ENCODE results near the gene ADARB1. TPM values are rescaled to one million over a fixed set of nuclear protein-coding genes. Genes with fewer than 3 reads are reported as not detected.

Gene ADARB1
- total and polyA plus RNA-seq, 2 of the 4 experiments (the other 2 are of a cell fraction): 39.8 to 47.3 TPM

- H3K56ac ChIP-seq (ENCODE audit: extremely low read depth, insufficient read depth, low read length): no peak overlapping the region
- H3K36me3 ChIP-seq (ENCODE audit: control insufficient read depth, insufficient read depth, low read length): peaks cover 45% of the 10 kb centered on the region
- no peak for TF ChIP-seq BHLHE40 (IDR thresholded peaks at IDR 0.05; ENCODE audit: low read depth, low read length)
- no peak for TF ChIP-seq RAD21 (IDR thresholded peaks at IDR 0.05; ENCODE audit: low read length)
- no peak for TF ChIP-seq FOS (IDR thresholded peaks at IDR 0.05; ENCODE audit: low read depth, low read length)
- TF ChIP-seq CHD1 (IDR thresholded peaks at IDR 0.05; ENCODE audit: low read depth, low read length): no peak
- no peak for TF ChIP-seq MXI1 (IDR thresholded peaks at IDR 0.05; ENCODE audit: borderline replicate concordance, low read depth, low read length)
- no peak for TF ChIP-seq RFX5 (IDR thresholded peaks at IDR 0.05; ENCODE audit: low read depth, low read length)
- no peak for TF ChIP-seq MAFK (IDR thresholded peaks at IDR 0.05; ENCODE audit: low read depth, low read length)
- no peak for TF ChIP-seq ELK1 (IDR thresholded peaks at IDR 0.05; ENCODE audit: borderline replicate concordance, low read depth, low read length)
- TF ChIP-seq POLR2A (IDR thresholded peaks at IDR 0.05; ENCODE audit: low read depth, low read length): no peak
- TF ChIP-seq RCOR1 (IDR thresholded peaks at IDR 0.05; ENCODE audit: insufficient replicate concordance, low read length): no peak
- TF ChIP-seq NFE2L2 (IDR thresholded peaks at IDR 0.05; ENCODE audit: low read depth, low read length): no peak
- TF ChIP-seq MAZ (IDR thresholded peaks at IDR 0.05; ENCODE audit: borderline replicate concordance, low read depth, low read length): no peak
- no peak for TF ChIP-seq CEBPB (IDR thresholded peaks at IDR 0.05; ENCODE audit: low read depth, low read length)
- no peak for TF ChIP-seq SMC3 (IDR thresholded peaks at IDR 0.05; ENCODE audit: low read depth, low read length)
- no peak for TF ChIP-seq USF2 (IDR thresholded peaks at IDR 0.05; ENCODE audit: low read depth, low read length)
- no peak overlapping the region for H4K91ac ChIP-seq (ENCODE audit: insufficient read depth, low read depth, low read length)
- no peak overlapping the region for H2BK120ac ChIP-seq (ENCODE audit: low read depth, low read length)
- no peak overlapping the region for H2AK9ac ChIP-seq (replicated peaks; ENCODE audit: low read depth, low read length, poor library complexity)
- no peak overlapping the region for H3K27ac ChIP-seq (ENCODE audit: insufficient read depth, low read length)
- H3K27me3 ChIP-seq (ENCODE audit: control insufficient read depth, insufficient read depth, low read length): peaks cover 5% of the 10 kb centered on the region
- no peak overlapping the region for H3K4ac ChIP-seq (ENCODE audit: low read depth, low read length)
- no peak overlapping the region for H4K5ac ChIP-seq (ENCODE audit: low read depth, low read length)
- H3K4me3 ChIP-seq (ENCODE audit: insufficient read depth, low read depth, low read length): no peak overlapping the region
- no peak overlapping the region for H2BK5ac ChIP-seq (ENCODE audit: low read depth, low read length, poor library complexity, severe bottlenecking)
- no peak overlapping the region for H3K9ac ChIP-seq (ENCODE audit: low read depth, low read length)
- no peak overlapping the region for H3K18ac ChIP-seq (ENCODE audit: low read depth, low read length)
- CTCF ChIA-PET: no interaction called here
- DNase-seq (no peak), ATAC-seq (ENCODE audit: low read depth) (no peak)
- H4K20me1 ChIP-seq (ENCODE audit: insufficient read depth, low read length): peaks cover 32% of the 10 kb centered on the region; the same call in 1 of the 2 replicates
- 87% methylated on average over 3 of the region's 7 CpGs; no CpG with 5 or more reads in 1 of the 2 experiments for WGBS, 2 experiments (ENCODE audit: extremely low coverage in 2 of 2, insufficient read length in 1 of 2)
- peaks cover 7% of the 10 kb centered on the region; the same call in 1 of the 2 replicates for H3K9me1 ChIP-seq (ENCODE audit: insufficient read depth, low read length)
- peaks cover 0 to 10% of the 10 kb centered on the region in 2 experiments for H3K79me1 ChIP-seq (ENCODE audit: low read depth in 1 of 2, low read length in 2 of 2)
- H3K14ac ChIP-seq (replicated peaks; ENCODE audit: low read depth, low read length): no peak overlapping the region
- POLR2A ChIA-PET (ENCODE audit: unreplicated experiment): no interaction called here
- no peak overlapping the region for H3K23ac ChIP-seq (ENCODE audit: low read depth, low read length)
- dilution Hi-C loops (cut with HindIII; ENCODE audit: low sequenced_read_pairs, unreplicated experiment) (no loop called here), intact Hi-C loops (cut with micrococcal nuclease) (no loop called here), in situ Hi-C loops (cut with MboI; ENCODE audit: low sequenced_read_pairs) (no loop called here)
- no peaks in the 10 kb centered on the region for H3K9me3 ChIP-seq (ENCODE audit: control insufficient read depth, insufficient read depth, low read length)
- no TSS peak for BruUV-seq (replicated peaks)
- H2AFZ ChIP-seq (replicated peaks; ENCODE audit: low read length, poor library complexity): no peak overlapping the region
- H3K4me1 ChIP-seq (ENCODE audit: control insufficient read depth, insufficient read depth, low read length): peaks cover under 1% of the 10 kb centered on the region; the same call in 1 of the 2 replicates
- H2BK15ac ChIP-seq (ENCODE audit: low read depth, low read length): no peak overlapping the region
- no peak overlapping the region for H4K8ac ChIP-seq (ENCODE audit: low read depth in 2 of 2, low read length in 2 of 2)
- no peak overlapping the region for H2AK5ac ChIP-seq (ENCODE audit: low read depth, low read length)
- H3K4me2 ChIP-seq (ENCODE audit: low read depth, low read length): no peak overlapping the region
- H2BK20ac ChIP-seq (ENCODE audit: low read depth, low read length): no peak overlapping the region
Measured at GRCh38 chr21:45262041-45262581, 187.7 kb downstream of the ADARB1 start.

Data from IMR-90 (cell line).